DMS153 (cell line): ENCODE results near the gene CDK13.
A peak's percentile ranks its signal among the peaks of the same experiment; 100 is the strongest.
"Not testable (repeated sequence)": the region's sequence is repeated elsewhere in the genome, so short reads cannot be mapped to it uniquely, and the experiment has no call there.

Experiments used
- DNase-seq: peaks from one replicate; lab custom pipeline; 2025; lab: John Stamatoyannopoulos, UW

Gene CDK13

DNA sequence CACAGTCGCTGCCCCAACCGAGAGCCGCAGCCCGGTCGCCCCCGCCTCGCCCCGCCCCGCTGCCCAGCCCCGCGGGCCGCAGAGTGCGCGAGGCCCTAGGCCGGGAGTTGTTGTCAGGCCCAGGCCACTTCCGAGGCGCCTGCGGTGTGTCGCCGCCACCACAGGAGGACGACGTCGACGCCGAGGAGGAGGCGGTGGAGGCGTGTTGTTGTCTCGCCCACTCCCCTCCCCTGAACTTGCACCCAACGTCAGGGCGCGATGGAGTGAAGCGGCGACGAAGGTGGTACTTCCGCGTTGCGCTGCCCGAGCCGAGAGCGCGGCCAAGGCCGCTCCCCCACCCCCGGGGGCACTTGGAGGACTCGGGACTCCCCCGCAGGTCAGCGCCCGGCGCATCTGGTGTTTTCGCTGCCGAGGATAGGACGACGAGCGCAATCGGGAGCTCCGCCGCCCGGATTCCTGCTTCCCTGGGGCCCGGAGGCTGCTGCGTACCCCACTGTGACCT lies at the start of gene CDK13:
Gene CDK13, plus strand, starts transcription at position 286 of the 502 bp plus-strand sequence. CDS start 386 bp downstream, outside the sequence.
- DNase-seq: peak; percentile 81

DNA sequence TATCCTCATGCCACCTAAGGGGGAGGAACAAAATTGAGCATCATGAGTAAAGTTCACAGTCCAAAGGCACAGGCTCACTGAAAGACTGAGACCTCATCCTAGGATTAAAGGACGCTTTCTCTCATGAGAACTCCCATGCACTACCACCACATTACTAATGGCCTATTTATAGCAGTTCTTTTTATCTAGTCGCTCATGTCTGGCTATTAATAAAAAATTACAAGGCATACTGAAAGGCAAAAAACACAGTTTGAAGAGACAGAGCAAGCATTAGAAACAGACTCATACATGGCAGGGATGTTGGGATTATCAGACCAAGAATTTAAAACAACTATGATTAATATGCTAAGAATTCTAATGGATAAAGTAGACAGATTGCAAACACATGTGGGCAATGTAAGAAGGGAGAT lies 46.0 kb upstream of the CDK13 start:
- no peak for DNase-seq

DNA sequence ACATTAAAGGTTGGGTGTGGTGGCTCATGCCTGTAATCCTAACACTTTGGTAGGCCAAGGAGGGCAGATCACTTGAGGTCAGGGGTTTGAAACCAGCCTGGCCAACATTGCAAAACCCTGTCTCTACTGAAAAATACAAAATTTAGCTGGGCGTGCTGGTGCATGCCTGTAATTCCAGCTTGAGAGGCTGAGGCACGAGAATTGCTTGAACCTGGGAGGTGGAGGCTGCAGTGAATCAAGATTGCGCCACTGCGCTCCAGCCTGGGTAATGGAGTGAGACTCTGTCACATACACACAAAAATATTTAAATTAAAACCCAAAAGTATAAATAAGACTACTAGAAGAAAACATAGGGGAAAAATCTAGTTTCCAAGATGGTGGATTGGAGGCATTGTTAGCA lies 41.9 kb upstream of the CDK13 start:
- no peak for DNase-seq

- DNase-seq: no peak
Measured at GRCh38 chr7:39908973-39909372, 41.1 kb upstream of the CDK13 start.

GRCh38 chr7:39909526-39909925 lies 40.5 kb upstream of the CDK13 start:
- no peak for DNase-seq

- no peak for DNase-seq
Measured at GRCh38 chr7:39910108-39910869, 39.8 kb upstream of the CDK13 start.

DNA sequence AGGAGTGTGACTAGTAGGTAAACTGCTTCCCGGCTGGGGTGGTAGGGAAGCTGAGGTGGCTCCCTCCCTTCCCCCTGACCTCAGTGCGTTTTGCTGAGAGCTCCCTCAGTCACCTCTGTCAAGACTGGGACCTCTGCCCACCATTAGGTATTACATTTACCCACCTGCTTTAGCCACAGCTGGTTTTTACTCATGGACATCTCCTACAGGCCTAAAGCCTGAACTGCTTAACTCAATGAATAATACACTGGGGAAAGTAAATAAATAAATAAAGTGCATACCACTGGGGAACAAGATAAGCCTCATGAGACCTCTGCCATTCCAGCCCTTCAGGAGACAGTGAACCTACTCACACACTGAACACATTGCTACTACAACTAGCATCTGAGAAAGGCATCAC lies 38.9 kb upstream of the CDK13 start:
- DNase-seq: no peak

DNA sequence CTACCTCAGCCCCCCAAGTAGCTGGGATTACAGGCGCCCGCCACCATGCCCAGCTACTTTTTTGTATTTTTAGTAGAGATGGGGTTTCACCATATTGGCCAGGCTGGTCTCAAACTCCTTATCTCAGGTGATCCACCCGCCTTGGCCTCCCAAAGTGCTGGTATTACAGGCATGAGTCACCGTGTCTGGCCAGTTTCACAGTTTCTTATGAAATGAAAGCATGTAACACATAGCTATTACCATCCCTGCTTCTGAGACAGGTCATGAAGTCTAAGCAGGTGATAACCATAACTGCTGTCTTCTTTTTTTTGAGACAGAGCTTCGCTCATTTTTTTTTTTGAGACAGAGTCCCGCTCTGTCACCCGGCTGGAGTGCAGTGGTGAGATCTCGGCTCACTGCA lies 34.2 kb upstream of the CDK13 start:
- DNase-seq: not testable (repeated sequence)

- DNase-seq: no peak
Measured at GRCh38 chr7:39919646-39920045, 30.4 kb upstream of the CDK13 start.

GRCh38 chr7:39921506-39922175 lies 28.4 kb upstream of the CDK13 start:
- no peak for DNase-seq

- DNase-seq: no peak
Measured at GRCh38 chr7:39922580-39922979, 27.5 kb upstream of the CDK13 start.

DNA sequence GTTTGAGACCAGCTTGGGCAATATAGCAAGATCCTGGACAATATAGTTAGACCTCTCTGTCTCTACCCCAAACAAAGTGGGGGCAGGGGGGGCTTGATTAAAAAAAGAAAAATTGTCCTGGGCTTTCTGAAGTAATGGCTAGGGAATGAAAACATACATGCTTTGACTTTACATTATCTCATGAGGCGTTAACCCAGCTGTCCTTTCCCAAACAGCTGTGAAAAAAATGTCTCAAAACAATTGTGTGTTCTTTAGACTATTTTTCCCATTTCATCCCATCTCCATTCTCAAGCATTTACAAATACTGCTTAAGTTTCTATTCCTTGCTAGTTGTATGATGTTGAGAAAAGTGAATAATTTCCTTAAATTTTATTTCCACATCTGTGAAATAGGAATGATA lies 27.0 kb upstream of the CDK13 start:
- no peak for DNase-seq

DNA sequence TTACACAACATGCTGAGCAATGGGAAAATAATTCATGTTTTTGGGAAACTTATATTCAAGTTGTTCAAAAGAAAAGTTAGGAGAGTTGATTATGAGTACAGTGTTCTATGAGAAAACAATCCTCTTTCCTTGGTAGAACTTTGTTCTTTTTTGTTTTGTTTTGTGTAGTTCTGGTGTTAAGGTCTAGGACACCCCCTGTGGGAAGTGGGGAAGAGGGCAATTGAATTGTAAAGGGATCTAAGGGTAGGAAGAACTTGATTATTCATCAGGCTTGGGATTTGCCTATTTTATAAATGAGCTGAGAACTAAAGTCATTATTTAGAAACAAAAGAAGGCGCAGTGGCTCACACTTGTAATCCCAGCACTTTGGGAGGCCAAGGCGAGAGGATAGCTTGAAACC lies 25.9 kb upstream of the CDK13 start:
- no peak for DNase-seq

GRCh38 chr7:39926111-39926510 lies 23.9 kb upstream of the CDK13 start:
- no peak for DNase-seq

GRCh38 chr7:39927018-39927417 lies 23.0 kb upstream of the CDK13 start:
- DNase-seq: no peak

- no peak for DNase-seq
Measured at GRCh38 chr7:39934132-39934531, 15.9 kb upstream of the CDK13 start.

DNA sequence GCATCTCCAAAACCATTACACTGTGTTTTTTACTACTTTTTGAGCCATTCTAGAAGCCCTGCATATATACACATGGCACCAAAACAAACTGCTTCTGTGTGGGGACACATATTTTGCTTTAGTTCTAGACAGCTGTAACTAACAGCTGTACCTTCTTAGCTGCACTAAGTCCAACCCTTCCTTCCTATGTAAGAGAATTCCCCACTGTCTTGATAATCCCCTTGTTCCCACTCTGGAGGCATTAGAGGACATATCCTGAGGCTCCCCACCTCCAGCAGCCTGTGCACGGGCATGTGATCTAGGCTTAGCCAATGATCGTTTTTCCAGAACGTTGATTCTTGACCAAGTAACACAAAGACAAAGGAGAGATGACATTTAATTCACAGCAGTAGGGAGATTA lies 13.3 kb upstream of the CDK13 start:
- DNase-seq: no peak

DNA sequence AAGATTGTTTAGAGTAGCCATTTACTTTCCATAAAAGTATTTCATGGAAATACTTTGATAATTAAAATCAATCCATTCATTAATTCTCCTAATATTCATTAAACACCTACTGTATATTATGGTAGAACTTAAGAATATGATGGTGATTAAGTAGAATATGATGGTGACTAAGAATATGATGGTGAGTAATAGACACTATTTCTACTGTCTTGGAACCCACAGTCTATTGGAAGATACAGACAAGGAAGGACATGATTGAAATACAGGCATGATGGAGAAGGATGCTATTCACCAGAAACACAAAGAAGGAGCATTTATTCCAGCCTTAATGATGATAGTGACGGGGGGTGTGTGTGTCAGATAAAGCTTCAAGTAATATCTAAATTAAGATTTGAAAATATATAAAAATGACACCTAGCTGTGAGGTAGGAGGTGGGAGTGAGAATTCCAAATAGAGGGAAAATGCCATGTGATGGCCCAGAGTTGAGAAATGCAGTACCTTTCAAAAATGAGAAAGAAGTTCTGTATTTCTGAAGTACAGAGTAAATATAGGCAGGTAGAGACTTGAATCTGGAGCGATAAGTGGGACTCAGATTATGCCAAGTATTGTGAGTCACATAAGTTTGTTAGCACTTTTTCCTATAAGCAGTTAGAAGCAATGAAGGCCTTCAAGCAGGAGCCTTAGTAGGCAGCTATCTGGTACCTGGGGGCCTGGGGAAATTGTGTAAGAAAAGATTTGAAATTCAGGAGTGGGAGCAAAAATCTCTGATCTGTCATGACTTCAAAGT lies 12.5 kb upstream of the CDK13 start:
- no peak for DNase-seq

- DNase-seq: no peak
Measured at GRCh38 chr7:39942883-39943282, 7.2 kb upstream of the CDK13 start.

DNA sequence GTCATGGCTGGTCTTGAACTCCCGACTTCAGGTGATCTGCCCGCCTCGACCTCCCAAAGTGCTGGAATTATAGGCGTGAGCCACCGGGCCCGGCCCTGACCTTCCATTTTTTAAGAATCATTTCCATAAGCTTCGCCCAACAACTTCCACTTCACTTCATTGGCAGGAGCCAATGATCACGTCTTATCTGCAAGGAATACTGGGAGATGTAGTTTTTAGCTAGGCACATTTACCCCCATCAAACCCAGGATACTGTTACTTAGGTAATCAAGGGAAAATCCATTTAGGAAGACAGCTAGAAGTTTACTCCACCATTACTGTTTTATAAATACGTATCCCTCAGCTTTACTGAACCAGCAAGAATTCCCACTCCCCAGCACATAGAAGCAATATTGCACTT lies 3.4 kb upstream of the CDK13 start:
- DNase-seq: no peak

- DNase-seq: no peak
Measured at GRCh38 chr7:39948375-39948955, 1.6 kb upstream of the CDK13 start.
